WTC11 (cell line): ENCODE results near the gene CFAP58.

ENCODE experiments used
- ARID4B ChIP-seq: sonication (generic); formaldehyde crosslinking; IDR thresholded peaks from 2 replicates; pipeline ENCODE4 v1.8.0; 2023; ENCODE audit warnings: missing genetic modification reagents, mild to moderate bottlenecking, borderline replicate concordance
- CTCF ChIP-seq: fragments of 200-600 bp; IDR thresholded peaks from 2 replicates; pipeline ENCODE4 v1.8.0; 2022; ENCODE audit warnings: antibody characterized with exemption
- E2F4 ChIP-seq: sonication (generic); formaldehyde crosslinking; IDR thresholded peaks from 2 replicates; pipeline ENCODE4 v1.8.1; 2022; ENCODE audit warnings: low read depth, mild to moderate bottlenecking, moderate library complexity, missing genetic modification reagents, borderline replicate concordance
- ESRRA ChIP-seq: sonication (generic); formaldehyde crosslinking; IDR thresholded peaks from 2 replicates; pipeline ENCODE4 v1.8.1; 2022; ENCODE audit warnings: mild to moderate bottlenecking, missing genetic modification reagents, borderline replicate concordance
- NR3C1 ChIP-seq: sonication (generic); formaldehyde crosslinking; conservative IDR thresholded peaks from 2 replicates; pipeline ENCODE4 v1.8.1; 2023; ENCODE audit warnings: low read depth, mild to moderate bottlenecking, missing genetic modification reagents
- RORB ChIP-seq: fragments of 250-450 bp; sonication (Bioruptor Pico); IDR thresholded peaks from 2 replicates; pipeline ENCODE4 v1.9.0; 2021; ENCODE audit warnings: mild to moderate bottlenecking
- ZNF121 ChIP-seq: sonication (generic); formaldehyde crosslinking; IDR thresholded peaks from 2 replicates; pipeline ENCODE4 v1.8.0; 2023; ENCODE audit warnings: missing genetic modification reagents
- TF ChIP-seq, protein P1 (sequence below): fragments of 250-450 bp; sonication (Bioruptor Pico); IDR thresholded peaks from 2 replicates; pipeline ENCODE4 v1.9.0; 2021; ENCODE audit warnings: moderate library complexity, mild to moderate bottlenecking, inconsistent platforms, borderline replicate concordance
- TF ChIP-seq, protein P2 (sequence below): fragments of 250-450 bp; sonication (Bioruptor Pico); IDR thresholded peaks from 2 replicates; pipeline ENCODE4 v1.8.0; 2021; ENCODE audit warnings: mild to moderate bottlenecking

DNA sequence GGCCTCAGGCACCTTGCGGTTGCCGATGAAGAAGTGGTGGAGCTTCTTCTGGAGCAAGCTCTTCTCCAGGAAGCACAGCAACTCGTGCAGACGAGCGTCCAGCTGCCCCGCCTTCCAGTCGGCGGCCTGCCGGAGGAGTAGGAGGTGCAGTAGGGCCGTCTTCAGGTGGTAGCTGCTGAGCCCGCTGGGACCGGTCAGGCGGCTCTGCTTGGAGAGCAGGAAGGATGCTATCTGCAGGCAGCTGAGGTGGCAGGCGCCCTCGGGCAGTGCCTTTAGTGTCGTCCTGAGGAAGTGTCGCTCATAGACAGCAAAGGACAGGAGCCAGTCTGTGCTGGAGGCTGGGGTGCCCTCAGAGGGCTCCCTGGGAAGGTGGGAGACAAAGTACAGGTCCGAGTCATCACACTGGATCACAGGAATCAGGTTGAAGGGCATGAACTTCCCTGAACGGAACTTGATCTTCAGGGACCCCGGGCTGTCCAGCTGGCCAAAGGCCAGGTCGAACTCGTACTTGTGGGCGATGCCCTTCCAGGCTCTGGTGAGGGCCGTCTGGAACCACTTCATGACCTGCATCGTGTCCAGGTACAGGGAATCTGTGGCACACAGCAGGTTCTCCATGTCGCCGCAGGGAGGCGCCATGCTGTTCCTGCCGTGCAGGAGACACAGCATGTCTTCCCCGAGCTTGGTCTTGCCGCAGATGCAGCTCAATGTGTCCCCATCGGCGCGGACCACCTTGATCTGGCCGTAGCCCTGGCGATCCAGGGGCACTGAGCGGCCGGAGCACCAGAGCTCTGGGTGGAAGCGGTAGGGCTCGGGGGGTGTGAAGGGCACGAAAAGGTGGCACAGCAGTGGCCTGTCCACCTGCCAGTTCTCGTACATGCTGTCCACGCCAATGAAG, 38.8 kb upstream of the CFAP58 start:
- TF ChIP-seq CTCF (no peak), ARID4B (no peak), ESRRA (no peak), E2F4 (CRISPR knock-in tag) (no peak), ZNF121 (CRISPR knock-in tag) (no peak), NR3C1 (CRISPR knock-in tag) (no peak), RORB (no peak)
- TF ChIP-seq, protein P1, sequence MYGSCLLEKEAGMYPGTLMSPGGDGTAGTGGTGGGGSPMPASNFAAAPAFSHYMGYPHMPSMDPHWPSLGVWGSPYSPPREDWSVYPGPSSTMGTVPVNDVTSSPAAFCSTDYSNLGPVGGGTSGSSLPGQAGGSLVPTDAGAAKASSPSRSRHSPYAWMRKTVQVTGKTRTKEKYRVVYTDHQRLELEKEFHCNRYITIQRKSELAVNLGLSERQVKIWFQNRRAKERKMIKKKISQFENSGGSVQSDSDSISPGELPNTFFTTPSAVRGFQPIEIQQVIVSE (CRISPR knock-in tag): no peak
- TF ChIP-seq, protein P2, sequence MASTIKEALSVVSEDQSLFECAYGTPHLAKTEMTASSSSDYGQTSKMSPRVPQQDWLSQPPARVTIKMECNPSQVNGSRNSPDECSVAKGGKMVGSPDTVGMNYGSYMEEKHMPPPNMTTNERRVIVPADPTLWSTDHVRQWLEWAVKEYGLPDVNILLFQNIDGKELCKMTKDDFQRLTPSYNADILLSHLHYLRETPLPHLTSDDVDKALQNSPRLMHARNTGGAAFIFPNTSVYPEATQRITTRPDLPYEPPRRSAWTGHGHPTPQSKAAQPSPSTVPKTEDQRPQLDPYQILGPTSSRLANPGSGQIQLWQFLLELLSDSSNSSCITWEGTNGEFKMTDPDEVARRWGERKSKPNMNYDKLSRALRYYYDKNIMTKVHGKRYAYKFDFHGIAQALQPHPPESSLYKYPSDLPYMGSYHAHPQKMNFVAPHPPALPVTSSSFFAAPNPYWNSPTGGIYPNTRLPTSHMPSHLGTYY (CRISPR knock-in tag): no peak
